Kidney tubule cell (primary cell): ENCODE data around the gene TRPV6.
A peak's percentile ranks its signal among the peaks of the same experiment; 100 is the strongest.

Experiments
- DNase-seq: peaks from one replicate; pipeline ENCODE4 v3.0.0-alpha.2; 2018; ENCODE audit warnings: low spot score

TRPV6 gene

GRCh38 chr7:142851919-142852318, 33.6 kb downstream of the TRPV6 start:
- DNase-seq = no peak

- DNase-seq = no peak
These were observed 34.3 kb downstream of the TRPV6 start for GRCh38 chr7:142851269-142851668.

GRCh38 chr7:142847353-142847752, 38.2 kb downstream of the TRPV6 start:
- DNase-seq = no peak

- no peak for DNase-seq
These were observed 43.2 kb downstream of the TRPV6 start for GRCh38 chr7:142842251-142842766.

GRCh38 chr7:142838461-142839213, 46.9 kb downstream of the TRPV6 start:
- DNase-seq = no peak

GRCh38 chr7:142836426-142836825, 49.1 kb downstream of the TRPV6 start:
- DNase-seq = no peak

- DNase-seq = no peak
These were observed 50.1 kb downstream of the TRPV6 start for GRCh38 chr7:142835487-142835886.

GRCh38 chr7:142833174-142834048, 52.1 kb downstream of the TRPV6 start:
- DNase-seq = peak; percentile 9

GRCh38 chr7:142832417-142832816, 53.1 kb downstream of the TRPV6 start:
- no peak for DNase-seq

- no peak for DNase-seq
These were observed 57.5 kb downstream of the TRPV6 start for GRCh38 chr7:142827951-142828500.

- DNase-seq = no peak
These were observed 62.8 kb downstream of the TRPV6 start for GRCh38 chr7:142822714-142823113.
